BJ (cell line): ENCODE results near the gene CCDC174. TPM values are rescaled to one million over a fixed set of nuclear protein-coding genes. Genes with fewer than 3 reads are reported as not detected.

Source experiments
- CTCF ChIA-PET: fragments of 350-600 bp; formaldehyde crosslinking; extraction: SDS; loops from one replicate; lab custom pipeline; 2021; ENCODE audit warnings: antibody characterized with exemption, inconsistent platforms; lab: Yijun Ruan, JAX
- POLR2A ChIA-PET: fragments of 300-600 bp; sonication (Branson Sonifier 250); formaldehyde crosslinking; extraction: SDS; loops from one replicate; lab custom pipeline; 2021; ENCODE audit warnings: antibody characterized with exemption; lab: Charles Lee
- DNase-seq: peaks from one replicate; pipeline ENCODE4 v3.0.0-alpha.2; 2011; ENCODE audit warnings: low read depth
- H3K27me3 ChIP-seq: 2 replicates; pipeline ENCODE4 v1.6.0; 2011; ENCODE audit warnings: low read length; ENCODE audit not compliant: control insufficient read depth, insufficient read depth
- H3K36me3 ChIP-seq: 2 replicates; pipeline ENCODE4 v1.5.1; 2011; ENCODE audit warnings: low read length; ENCODE audit not compliant: control insufficient read depth, insufficient read depth
- H3K4me3 ChIP-seq: 2 replicates; pipeline ENCODE4 v1.5.1; 2011; ENCODE audit warnings: low read depth, mild to moderate bottlenecking, control low read depth, low read length
- CTCF ChIP-seq: IDR thresholded peaks from 2 replicates; pipeline ENCODE4 v1.5.1; 2011; ENCODE audit warnings: low read depth, mild to moderate bottlenecking, control low read depth, inconsistent platforms, low read length, moderate library complexity; ENCODE audit not compliant: insufficient read depth
- polyA plus RNA-seq: library from polyadenylated mRNA; depleted of rRNA; stranded (reverse); fragments of >200 nt; gene quantifications from 2 replicates; pipeline ENCODE4 v1.2.3, GENCODE V29; 2011

Gene CCDC174
- polyA plus RNA-seq, 1 experiment, result 9.3 TPM

GRCh38 chr3:14687360-14687759, 35.8 kb downstream of the CCDC174 start:
- H3K27me3 ChIP-seq, result no peaks in the 10 kb centered on the region; the same call in 1 of the 2 replicates
- CTCF ChIA-PET, result interaction anchor here (1.4 kb wide), 1 partner anchor 12 kb away, joined by 4 read pairs; the partner anchor contains the start of gene C3orf20
- POLR2A ChIA-PET, result no interaction called here
- no peak for TF ChIP-seq CTCF
- H3K36me3 ChIP-seq, result no peaks in the 10 kb centered on the region
- DNase-seq, result no peak
- no peak overlapping the region for H3K4me3 ChIP-seq

GRCh38 chr3:14688525-14688924, 37.0 kb downstream of the CCDC174 start:
- no peaks in the 10 kb centered on the region for H3K36me3 ChIP-seq
- H3K4me3 ChIP-seq, result no peak overlapping the region
- ChIA-PET CTCF (no interaction called here), POLR2A (no interaction called here)
- no peak for DNase-seq
- no peaks in the 10 kb centered on the region; the same call in 1 of the 2 replicates for H3K27me3 ChIP-seq
- no peak for TF ChIP-seq CTCF

- Histone ChIP-seq H3K36me3 (no peaks in the 10 kb centered on the region), H3K27me3 (no peaks in the 10 kb centered on the region; the same call in 1 of the 2 replicates), H3K4me3 (no peak overlapping the region)
- no peak for DNase-seq
- ChIA-PET POLR2A (no interaction called here), CTCF (no interaction called here)
- no peak for TF ChIP-seq CTCF
Observed at GRCh38 chr3:14689247-14689980, 37.9 kb downstream of the CCDC174 start.

- H3K27me3 ChIP-seq, result no peaks in the 10 kb centered on the region; the same call in 1 of the 2 replicates
- no peak for TF ChIP-seq CTCF
- CTCF ChIA-PET, result no interaction called here
- no peak overlapping the region for H3K4me3 ChIP-seq
- DNase-seq, result no peak
- POLR2A ChIA-PET, result no interaction called here
- H3K36me3 ChIP-seq, result no peaks in the 10 kb centered on the region
Observed at GRCh38 chr3:14691239-14691638, 39.7 kb downstream of the CCDC174 start.

GRCh38 chr3:14691719-14692118, 40.2 kb downstream of the CCDC174 start:
- DNase-seq, result no peak
- TF ChIP-seq CTCF, result no peak
- H3K36me3 ChIP-seq, result no peaks in the 10 kb centered on the region
- H3K4me3 ChIP-seq, result no peak overlapping the region
- CTCF ChIA-PET, result no interaction called here
- POLR2A ChIA-PET, result no interaction called here
- H3K27me3 ChIP-seq, result no peaks in the 10 kb centered on the region; the same call in 1 of the 2 replicates
